Esophagus muscularis mucosa (tissue), 3 donors: ENCODE measurements around the gene VGF.

ENCODE experiments used
- CTCF ChIP-seq, 3 experiments: fragments of 200-600 bp in 2 of 3; fragments of 450-650 bp in 1 of 3; sonication (generic) in 2 of 3; IDR thresholded peaks; one replicate each; pipeline ENCODE4 v1.5.1; 2017 to 2019; ENCODE audit warnings: antibody characterized with exemption in 3 of 3, mild to moderate bottlenecking in 2 of 3, moderate library complexity in 1 of 3
- POLR2A ChIP-seq: fragments of 450-650 bp; IDR thresholded peaks from one replicate; pipeline ENCODE4 v1.6.1; 2017; ENCODE audit warnings: antibody characterized with exemption, moderate library complexity, mild to moderate bottlenecking, low read depth
- POLR2AphosphoS5 ChIP-seq, 2 donors: sonication (generic); formaldehyde crosslinking; IDR thresholded peaks; one replicate each; pipeline ENCODE4 v1.6.1; 2017; ENCODE audit warnings: antibody characterized with exemption in 2 of 2

GRCh38 chr7:101156277-101156676 is 9.1 kb downstream of the VGF start:
- TF ChIP-seq POLR2A (no peak), CTCF (IDR thresholded peaks at IDR 0.05) (no peak), POLR2AphosphoS5 (IDR thresholded peaks at IDR 0.05) (no peak)
